ENCODE data around the gene NAT8L. TPM values are rescaled to one million over a fixed set of nuclear protein-coding genes. Genes with fewer than 3 reads are reported as not detected.
"Not testable (repeated sequence)": the region's sequence is repeated elsewhere in the genome, so short reads cannot be mapped to it uniquely, and the experiment has no call there.

NAT8L gene
- total RNA-seq, 1 donor from 2014 or later: not detected

DNA sequence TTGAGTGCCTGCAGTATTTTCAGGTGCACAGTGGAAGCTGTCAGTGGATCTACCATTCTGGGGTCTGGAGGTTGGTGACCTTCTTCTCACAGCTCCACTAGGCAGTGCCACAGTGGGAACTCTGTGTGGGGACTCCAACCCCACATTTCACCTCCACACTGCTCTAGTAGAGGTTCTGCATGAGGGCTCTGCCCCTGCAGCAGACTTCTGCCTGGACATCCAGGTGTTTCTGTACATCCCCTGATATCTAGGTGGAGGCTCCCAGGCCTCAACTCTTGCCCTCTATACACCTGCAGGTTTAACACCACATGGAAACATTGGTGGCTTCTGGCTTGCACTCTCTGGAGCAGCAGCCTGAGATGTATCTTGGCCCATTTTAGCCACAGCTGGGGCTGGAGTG lies 33.3 kb upstream of the NAT8L start:
- no peak overlapping the region for H3K4me3 ChIP-seq
- intact Hi-C loops (cut with DNase I): no loop called here
- no peaks in the 10 kb centered on the region for H3K4me1 ChIP-seq
- TF ChIP-seq, protein P1, sequence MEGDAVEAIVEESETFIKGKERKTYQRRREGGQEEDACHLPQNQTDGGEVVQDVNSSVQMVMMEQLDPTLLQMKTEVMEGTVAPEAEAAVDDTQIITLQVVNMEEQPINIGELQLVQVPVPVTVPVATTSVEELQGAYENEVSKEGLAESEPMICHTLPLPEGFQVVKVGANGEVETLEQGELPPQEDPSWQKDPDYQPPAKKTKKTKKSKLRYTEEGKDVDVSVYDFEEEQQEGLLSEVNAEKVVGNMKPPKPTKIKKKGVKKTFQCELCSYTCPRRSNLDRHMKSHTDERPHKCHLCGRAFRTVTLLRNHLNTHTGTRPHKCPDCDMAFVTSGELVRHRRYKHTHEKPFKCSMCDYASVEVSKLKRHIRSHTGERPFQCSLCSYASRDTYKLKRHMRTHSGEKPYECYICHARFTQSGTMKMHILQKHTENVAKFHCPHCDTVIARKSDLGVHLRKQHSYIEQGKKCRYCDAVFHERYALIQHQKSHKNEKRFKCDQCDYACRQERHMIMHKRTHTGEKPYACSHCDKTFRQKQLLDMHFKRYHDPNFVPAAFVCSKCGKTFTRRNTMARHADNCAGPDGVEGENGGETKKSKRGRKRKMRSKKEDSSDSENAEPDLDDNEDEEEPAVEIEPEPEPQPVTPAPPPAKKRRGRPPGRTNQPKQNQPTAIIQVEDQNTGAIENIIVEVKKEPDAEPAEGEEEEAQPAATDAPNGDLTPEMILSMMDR (IDR thresholded peaks at IDR 0.05): no peak
- H3K27ac ChIP-seq: no peak overlapping the region
- H3K9me3 ChIP-seq: no peaks in the 10 kb centered on the region
- H3K27me3 ChIP-seq: no peaks in the 10 kb centered on the region
- H3K36me3 ChIP-seq: no peaks in the 10 kb centered on the region
- DNase-seq (ENCODE audit: low spot score in 2 of 2): no peak

DNA sequence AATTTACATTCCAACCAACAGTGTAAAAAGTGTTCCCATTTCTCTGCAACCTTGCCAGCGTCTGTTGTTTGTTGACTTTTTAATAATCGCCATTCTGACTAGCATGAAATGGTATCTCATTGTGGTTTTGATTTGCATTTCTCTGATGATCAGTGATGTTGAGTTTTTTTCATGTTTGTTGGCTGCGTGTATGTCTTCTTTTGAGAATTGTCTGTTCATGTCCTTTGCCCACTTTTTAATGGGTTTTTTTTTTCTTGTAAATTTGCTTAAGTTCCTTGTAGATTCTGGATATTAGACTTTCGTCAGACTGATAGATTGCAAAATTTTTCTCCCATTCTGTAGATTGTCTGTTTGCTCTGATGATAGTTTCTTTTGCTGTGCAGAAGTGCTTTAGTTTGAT lies 32.0 kb upstream of the NAT8L start:
- intact Hi-C loops (cut with DNase I): not testable (repeated sequence)

DNA sequence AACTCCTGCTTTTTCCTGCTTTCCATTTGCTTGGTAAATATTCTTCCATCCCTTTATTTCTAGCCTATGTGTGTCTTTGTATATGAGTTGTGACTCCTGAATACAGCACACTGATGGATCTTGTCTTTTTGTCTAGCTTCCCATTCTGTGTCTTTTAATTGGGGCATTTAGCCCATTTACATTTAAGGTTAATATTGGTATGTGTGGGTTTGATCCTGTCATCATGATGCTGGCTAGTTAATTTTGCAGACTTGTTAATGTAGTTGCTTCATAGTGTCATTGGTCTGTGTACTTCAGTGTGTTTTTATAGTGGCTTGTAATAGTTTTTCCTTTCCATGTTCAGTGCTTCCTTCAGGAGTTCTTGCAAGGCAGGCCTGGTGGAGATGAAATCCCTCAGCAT lies 28.0 kb upstream of the NAT8L start:
- DNase-seq (ENCODE audit: low spot score in 2 of 2); H3K4me1 ChIP-seq; H3K36me3 ChIP-seq; H3K4me3 ChIP-seq; H3K27ac ChIP-seq; H3K9me3 ChIP-seq; intact Hi-C loops (cut with DNase I); H3K27me3 ChIP-seq: not testable (repeated sequence)

More for the DNA sequence above, 32.0 kb upstream of the NAT8L start:
- H3K9me3 ChIP-seq; DNase-seq (ENCODE audit: low spot score in 2 of 2); H3K27me3 ChIP-seq; H3K4me1 ChIP-seq; H3K4me3 ChIP-seq; H3K36me3 ChIP-seq; H3K27ac ChIP-seq: not testable (repeated sequence)

DNA sequence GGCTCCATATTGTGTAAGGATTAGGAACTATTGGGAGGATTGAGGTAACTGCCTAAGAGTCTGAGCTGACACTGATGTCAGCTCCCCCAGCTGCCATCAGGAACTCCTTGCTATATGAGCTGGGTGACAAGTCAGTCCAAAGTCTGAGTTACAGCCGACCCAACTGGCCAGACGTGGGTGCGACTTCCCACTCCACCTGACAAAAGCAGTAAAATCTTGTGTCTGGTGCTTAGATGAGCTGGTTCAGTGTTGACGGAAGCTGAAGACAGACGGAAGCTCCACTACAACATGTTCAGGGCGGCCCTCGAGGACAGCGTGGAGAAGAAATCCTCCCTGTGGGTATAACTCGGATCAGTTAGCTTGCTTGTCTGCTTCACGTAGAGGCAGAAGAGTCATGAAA lies 22.8 kb upstream of the NAT8L start:
- peak in 1 of 2 donors; percentile 25 for DNase-seq (ENCODE audit: low spot score in 2 of 2)
- Histone ChIP-seq H3K4me1 (peaks cover 3 to 5% of the 10 kb centered on the region in 2 donors), H3K27ac (no peak overlapping the region), H3K36me3 (no peaks in the 10 kb centered on the region), H3K9me3 (no peaks in the 10 kb centered on the region), H3K27me3 (peaks cover 8% of the 10 kb centered on the region), H3K4me3 (no peak overlapping the region)
- TF ChIP-seq, protein P1 (IDR thresholded peaks at IDR 0.05): no peak
- intact Hi-C loops (cut with DNase I): no loop called here

DNA sequence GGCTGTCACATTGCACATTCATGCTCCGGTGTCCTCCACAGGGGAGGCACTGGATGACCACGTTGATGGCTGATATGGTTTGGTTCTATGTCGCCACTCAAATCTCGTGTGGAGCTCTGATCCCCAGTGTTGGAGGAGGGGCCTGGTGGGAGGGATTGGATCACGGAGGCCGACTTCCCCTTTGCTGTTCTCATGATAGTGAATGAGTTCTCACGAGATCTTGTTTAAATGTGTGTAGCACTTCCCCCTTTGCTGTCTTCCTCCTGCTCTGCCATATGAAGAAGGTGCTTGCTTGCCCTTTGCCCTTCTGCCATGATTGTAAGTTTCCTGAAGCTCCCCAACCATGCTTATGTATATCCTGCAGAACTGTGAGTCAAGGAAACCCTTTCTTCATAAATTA lies 22.3 kb upstream of the NAT8L start:
- DNase-seq (ENCODE audit: low spot score in 2 of 2): peak in 1 of 2 donors; percentile 31
- TF ChIP-seq, protein P1 (IDR thresholded peaks at IDR 0.05): no peak
- H3K27me3 ChIP-seq: peaks cover 13% of the 10 kb centered on the region
- intact Hi-C loops (cut with DNase I): no loop called here
- H3K36me3 ChIP-seq: no peaks in the 10 kb centered on the region
- peaks cover 5 to 9% of the 10 kb centered on the region in 2 donors for H3K4me1 ChIP-seq
- H3K4me3 ChIP-seq: no peak overlapping the region
- no peak overlapping the region for H3K27ac ChIP-seq
- no peaks in the 10 kb centered on the region for H3K9me3 ChIP-seq

DNA sequence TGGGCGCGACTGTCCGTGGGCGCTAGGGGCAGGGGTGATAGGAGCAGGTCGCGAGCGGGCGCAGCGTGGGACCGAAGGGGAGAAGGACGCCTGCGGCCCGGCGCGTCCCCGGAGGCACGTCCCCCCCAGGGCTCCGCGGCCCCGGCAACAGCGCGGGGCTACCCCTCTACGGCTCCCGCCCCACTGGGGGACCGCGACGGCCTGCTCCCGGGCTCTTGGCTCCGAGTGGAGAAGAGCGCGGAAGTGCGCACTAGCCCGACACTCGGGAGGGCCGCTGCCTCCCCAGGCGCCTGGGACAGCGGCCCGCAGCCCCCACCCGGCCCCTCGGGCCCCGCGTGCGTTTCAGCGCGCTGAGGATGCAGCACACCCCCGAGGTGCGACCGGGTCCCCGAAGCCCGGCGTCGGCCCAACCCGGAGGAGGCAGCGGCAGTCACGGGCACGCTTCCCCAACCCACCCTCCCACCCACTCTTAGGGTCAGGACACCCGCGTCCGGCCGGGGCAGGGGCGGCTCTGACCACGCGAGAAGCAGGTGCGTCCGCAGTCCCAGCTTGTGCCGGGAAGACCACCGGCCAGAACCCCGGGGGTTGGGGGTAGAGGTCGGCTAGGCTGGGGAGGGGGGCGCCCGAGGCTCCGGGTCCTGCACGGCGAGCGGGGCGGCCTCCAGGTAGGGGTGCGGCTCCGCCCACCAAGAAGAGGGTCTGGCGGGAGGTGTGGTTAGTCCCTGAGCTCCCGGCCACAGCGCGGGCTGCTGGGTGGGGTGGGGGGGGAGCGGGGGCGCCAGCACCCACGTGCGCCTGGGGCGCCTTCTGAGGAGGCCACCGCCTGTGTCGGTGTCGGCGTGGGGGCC lies 18.5 kb upstream of the NAT8L start:
- intact Hi-C loops (cut with DNase I): no loop called here
- peak in 1 of 2 donors; percentile 49 for DNase-seq (ENCODE audit: low spot score in 2 of 2)
- H3K4me3 ChIP-seq: peak overlapping the region; percentile 66 to 78
- no peaks in the 10 kb centered on the region for H3K9me3 ChIP-seq
- TF ChIP-seq, protein P1 (IDR thresholded peaks at IDR 0.05): no peak
- peaks cover 5 to 10% of the 10 kb centered on the region in 2 donors for H3K4me1 ChIP-seq
- peaks cover 15% of the 10 kb centered on the region for H3K27me3 ChIP-seq
- no peaks in the 10 kb centered on the region for H3K36me3 ChIP-seq
- H3K27ac ChIP-seq: no peak overlapping the region
